MM.1S (cell line): Measurements from ENCODE around the gene FNTB.

Source experiments
- DNase-seq: peaks from one replicate; pipeline ENCODE4 v3.0.0-alpha.2; 2015
- H2AFZ ChIP-seq: fragments of 300-600 bp; sonication (generic); 2 replicates; pipeline ENCODE4 v1.6.0; 2016; ENCODE audit warnings: antibody characterized with exemption, low read length
- H3F3A ChIP-seq: fragments of 300-600 bp; sonication (generic); 2 replicates; pipeline ENCODE4 v1.6.1; 2016; ENCODE audit warnings: mild to moderate bottlenecking, antibody characterized with exemption, low read length, moderate library complexity, mixed read lengths; ENCODE audit not compliant: insufficient read depth
- H3K27ac ChIP-seq: fragments of 300-600 bp; sonication (generic); 2 replicates; pipeline ENCODE4 v1.5.1; 2016; ENCODE audit warnings: mild to moderate bottlenecking, low read length
- H3K27me3 ChIP-seq: fragments of 300-600 bp; sonication (generic); replicated peaks from 2 replicates; pipeline ENCODE4 v1.6.0; 2016; ENCODE audit warnings: low read length; ENCODE audit not compliant: insufficient read depth
- H3K36me3 ChIP-seq: fragments of 300-600 bp; sonication (generic); replicated peaks from 2 replicates; pipeline ENCODE4 v1.6.1; 2016; ENCODE audit warnings: mild to moderate bottlenecking, low read length, mixed read lengths; ENCODE audit not compliant: insufficient read depth
- H3K4me1 ChIP-seq: fragments of 300-600 bp; sonication (generic); 2 replicates; pipeline ENCODE4 v1.6.1; 2016; ENCODE audit warnings: low read length, mixed read lengths
- H3K4me2 ChIP-seq: fragments of 300-600 bp; sonication (generic); 2 replicates; pipeline ENCODE4 v1.6.0; 2016; ENCODE audit warnings: low read depth, low read length
- H3K4me3 ChIP-seq: fragments of 300-600 bp; sonication (generic); 2 replicates; pipeline ENCODE4 v1.5.1; 2016; ENCODE audit warnings: low read length, mixed read lengths
- H3K79me2 ChIP-seq: fragments of 300-600 bp; sonication (generic); 2 replicates; pipeline ENCODE4 v1.6.1; 2016; ENCODE audit warnings: mixed run types, low read length, mixed read lengths
- H3K9ac ChIP-seq: fragments of 300-600 bp; sonication (generic); 2 replicates; pipeline ENCODE4 v1.6.1; 2016; ENCODE audit warnings: low read length, mixed read lengths
- H3K9me2 ChIP-seq: fragments of 300-600 bp; sonication (generic); replicated peaks from 2 replicates; pipeline ENCODE4 v1.6.1; 2016; ENCODE audit warnings: mild to moderate bottlenecking, low read length, mixed read lengths; ENCODE audit not compliant: insufficient read depth
- H3K9me3 ChIP-seq: fragments of 300-600 bp; sonication (generic); replicated peaks from 2 replicates; pipeline ENCODE4 v1.6.1; 2016; ENCODE audit warnings: mild to moderate bottlenecking, low read length, mixed read lengths; ENCODE audit not compliant: insufficient read depth
- H4K20me1 ChIP-seq: fragments of 300-600 bp; sonication (generic); 2 replicates; pipeline ENCODE4 v1.6.1; 2016; ENCODE audit warnings: mild to moderate bottlenecking, low read length, moderate library complexity, mixed read lengths; ENCODE audit not compliant: insufficient read depth
- CTCF ChIP-seq: fragments of 300-600 bp; sonication (generic); IDR thresholded peaks from 2 replicates; pipeline ENCODE4 v1.5.1; 2016; ENCODE audit warnings: antibody characterized with exemption, low read length, mixed read lengths
- EZH2 ChIP-seq: fragments of 300-600 bp; sonication (generic); optimal IDR thresholded peaks from 2 replicates; pipeline ENCODE3; 2017; ENCODE audit warnings: low read depth, mild to moderate bottlenecking, antibody characterized with exemption, low read length, mixed read lengths
- EZH2phosphoT487 ChIP-seq: fragments of 300-600 bp; sonication (generic); IDR thresholded peaks from 2 replicates; pipeline ENCODE4 v1.6.1; 2018; ENCODE audit warnings: antibody characterized with exemption, low read length

FNTB gene

GRCh38 chr14:65007202-65007601 lies 20.5 kb downstream of the FNTB start:
- H3K27me3 ChIP-seq = no peaks in the 10 kb centered on the region
- no peaks in the 10 kb centered on the region for H3K9me3 ChIP-seq
- H3F3A ChIP-seq = no peaks in the 10 kb centered on the region
- no peak overlapping the region for H3K9ac ChIP-seq
- H3K4me2 ChIP-seq = no peak overlapping the region
- H3K27ac ChIP-seq = no peak overlapping the region
- H3K4me1 ChIP-seq = no peaks in the 10 kb centered on the region
- H3K36me3 ChIP-seq = no peaks in the 10 kb centered on the region
- H2AFZ ChIP-seq = no peak overlapping the region
- H3K9me2 ChIP-seq = no peaks in the 10 kb centered on the region
- H3K4me3 ChIP-seq = no peak overlapping the region
- TF ChIP-seq CTCF (no peak), EZH2phosphoT487 (no peak), EZH2 (no peak)
- H3K79me2 ChIP-seq = no peaks in the 10 kb centered on the region
- no peak for DNase-seq
- no peaks in the 10 kb centered on the region for H4K20me1 ChIP-seq

- no peak overlapping the region for H2AFZ ChIP-seq
These were observed 23.7 kb downstream of the FNTB start for GRCh38 chr14:65010211-65010931.

GRCh38 chr14:65011538-65011937 lies 24.8 kb downstream of the FNTB start:
- Histone ChIP-seq H3K79me2 (no peaks in the 10 kb centered on the region), H3K36me3 (no peaks in the 10 kb centered on the region), H3K4me3 (no peak overlapping the region), H3K4me2 (no peak overlapping the region), H3K27me3 (no peaks in the 10 kb centered on the region), H4K20me1 (no peaks in the 10 kb centered on the region), H3K9me3 (no peaks in the 10 kb centered on the region), H2AFZ (no peak overlapping the region), H3K9ac (no peak overlapping the region), H3F3A (no peaks in the 10 kb centered on the region), H3K4me1 (no peaks in the 10 kb centered on the region), H3K9me2 (no peaks in the 10 kb centered on the region), H3K27ac (no peak overlapping the region)
- TF ChIP-seq EZH2 = no peak
- no peak for TF ChIP-seq EZH2phosphoT487
- TF ChIP-seq CTCF = no peak
- no peak for DNase-seq

More at GRCh38 chr14:65010211-65010931, 23.7 kb downstream of the FNTB start:
- H3K27me3 ChIP-seq = no peaks in the 10 kb centered on the region
- no peaks in the 10 kb centered on the region for H3F3A ChIP-seq
- no peak for DNase-seq
- H4K20me1 ChIP-seq = no peaks in the 10 kb centered on the region
- no peaks in the 10 kb centered on the region for H3K36me3 ChIP-seq
- H3K4me2 ChIP-seq = no peak overlapping the region
- no peaks in the 10 kb centered on the region for H3K9me3 ChIP-seq
- no peak overlapping the region for H3K27ac ChIP-seq
- TF ChIP-seq EZH2phosphoT487 (no peak), EZH2 (no peak), CTCF (no peak)
- H3K9ac ChIP-seq = no peak overlapping the region
- no peaks in the 10 kb centered on the region for H3K79me2 ChIP-seq
- H3K4me1 ChIP-seq = no peaks in the 10 kb centered on the region
- H3K4me3 ChIP-seq = no peak overlapping the region
- H3K9me2 ChIP-seq = no peaks in the 10 kb centered on the region
